Measurements from ENCODE around the gene SCAF4.

The SCAF4 gene

GRCh38 chr21:31714741-31715365 lies 17.1 kb downstream of the SCAF4 start:
- DNase-seq (ENCODE audit: extremely low read depth, low read depth): no peak
- H3K4me3 ChIP-seq (replicated peaks; ENCODE audit: low read depth, low read length): no peak overlapping the region
- no peak for TF ChIP-seq CTCF (IDR thresholded peaks at IDR 0.05; ENCODE audit: low read depth, low read length, missing control alignments)

DNA sequence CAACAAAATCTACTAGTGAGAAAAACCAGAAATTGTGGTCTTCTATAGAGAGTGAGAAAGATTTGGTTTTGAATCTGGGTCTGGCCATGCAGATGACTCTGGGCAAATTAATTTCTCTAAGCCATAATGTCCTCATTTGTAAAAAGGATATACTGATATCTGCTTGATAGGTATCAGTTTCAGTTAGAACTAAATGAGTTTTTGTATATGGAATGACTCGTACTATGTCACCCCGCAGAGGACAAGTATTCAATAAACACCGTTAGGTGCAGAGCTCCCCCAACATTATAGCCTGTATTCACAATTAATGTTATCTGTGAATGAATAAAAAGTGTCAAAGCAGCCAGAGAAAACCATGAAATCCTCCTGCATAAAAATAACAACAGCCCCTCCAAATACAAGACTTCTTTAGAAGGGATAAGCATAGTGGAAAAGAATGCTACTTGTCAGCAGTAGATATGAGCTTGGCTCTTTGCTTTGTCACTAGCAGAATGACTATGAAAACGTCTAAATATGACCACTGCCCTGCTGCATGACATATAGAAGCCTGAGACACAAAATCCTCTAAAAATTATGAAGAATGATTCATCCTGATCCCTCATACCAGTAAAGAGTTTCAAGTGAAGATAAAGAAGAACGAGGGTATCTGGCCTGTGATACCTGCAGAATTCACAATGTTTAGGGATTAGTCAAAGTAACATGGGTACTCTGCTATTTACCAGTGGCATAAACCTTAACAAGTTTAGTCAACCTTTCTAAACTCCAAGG lies 17.8 kb downstream of the SCAF4 start:
- no peak for TF ChIP-seq CTCF (IDR thresholded peaks at IDR 0.05; ENCODE audit: low read depth, low read length, missing control alignments)
- no peak overlapping the region for H3K4me3 ChIP-seq (replicated peaks; ENCODE audit: low read depth, low read length)
- DNase-seq (ENCODE audit: extremely low read depth, low read depth): no peak

DNA sequence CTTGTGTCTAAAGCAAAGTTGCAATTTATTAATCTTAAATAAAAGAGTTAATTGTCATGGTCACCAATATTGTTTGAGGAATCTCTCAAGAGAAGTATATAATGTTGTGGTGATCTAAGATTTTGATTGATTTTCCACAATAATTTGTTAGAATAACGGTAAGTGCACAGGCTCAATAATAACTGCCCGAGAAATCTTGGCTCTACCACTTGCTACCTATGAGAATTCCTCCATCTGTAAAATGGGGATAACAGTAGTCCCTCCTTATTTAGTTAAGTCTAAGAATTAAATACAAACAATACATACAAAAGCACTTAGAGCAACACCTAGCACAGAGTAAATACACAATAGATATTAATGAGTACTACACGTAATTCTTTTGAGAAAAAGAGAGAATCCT lies 18.8 kb downstream of the SCAF4 start:
- no peak for TF ChIP-seq CTCF (IDR thresholded peaks at IDR 0.05; ENCODE audit: low read depth, low read length, missing control alignments)
- H3K4me3 ChIP-seq (replicated peaks; ENCODE audit: low read depth, low read length): no peak overlapping the region
- no peak for DNase-seq (ENCODE audit: extremely low read depth, low read depth)

GRCh38 chr21:31711745-31712285 lies 20.1 kb downstream of the SCAF4 start:
- H3K4me3 ChIP-seq (replicated peaks; ENCODE audit: low read depth, low read length): no peak overlapping the region
- DNase-seq (ENCODE audit: extremely low read depth, low read depth): no peak
- no peak for TF ChIP-seq CTCF (IDR thresholded peaks at IDR 0.05; ENCODE audit: low read depth, low read length, missing control alignments)

DNA sequence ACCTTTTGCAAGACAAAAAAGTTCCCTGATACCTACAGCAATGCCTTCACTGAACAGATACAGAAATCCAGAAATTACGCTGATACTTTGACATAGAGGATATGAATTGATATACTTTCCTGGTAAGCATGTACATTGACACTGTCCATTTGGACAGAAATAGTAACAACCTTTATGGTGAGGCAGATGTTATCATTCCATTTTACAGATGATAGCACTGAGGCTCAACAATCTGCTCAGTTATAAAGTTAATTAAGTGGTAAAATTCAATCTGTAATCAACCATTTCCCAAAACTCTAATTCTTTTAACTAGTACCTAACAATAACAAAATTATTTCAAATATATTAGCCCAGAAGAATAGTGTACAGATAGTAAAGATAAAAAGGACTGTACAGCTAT lies 20.6 kb downstream of the SCAF4 start:
- no peak for TF ChIP-seq CTCF (IDR thresholded peaks at IDR 0.05; ENCODE audit: low read depth, low read length, missing control alignments)
- DNase-seq (ENCODE audit: extremely low read depth, low read depth): no peak
- H3K4me3 ChIP-seq (replicated peaks; ENCODE audit: low read depth, low read length): no peak overlapping the region

DNA sequence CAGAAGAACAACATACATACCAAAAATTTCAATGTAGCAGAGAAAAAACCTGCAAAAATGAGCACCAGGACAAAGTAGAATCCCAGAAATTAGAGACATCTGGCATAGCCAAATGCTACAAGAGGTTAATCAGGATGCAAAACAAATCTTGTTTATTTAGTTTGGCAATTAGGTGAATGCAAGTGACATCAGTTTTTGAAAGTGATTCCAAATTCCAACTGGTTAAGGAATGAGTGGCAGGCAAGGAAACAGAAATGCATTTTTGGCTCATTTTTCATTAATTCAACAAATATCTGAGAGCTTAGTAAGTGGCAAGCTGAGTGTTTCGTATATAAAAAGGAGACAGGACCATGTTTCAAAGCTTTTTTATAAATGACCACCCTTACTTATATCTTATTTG lies 21.3 kb downstream of the SCAF4 start:
- H3K4me3 ChIP-seq (replicated peaks; ENCODE audit: low read depth, low read length): no peak overlapping the region
- no peak for TF ChIP-seq CTCF (IDR thresholded peaks at IDR 0.05; ENCODE audit: low read depth, low read length, missing control alignments)

More for the DNA sequence above, 21.3 kb downstream of the SCAF4 start:
- DNase-seq (ENCODE audit: extremely low read depth, low read depth): no peak
